Testis (tissue), 3 donors: ENCODE measurements around the gene CTBP1. TPM values are rescaled to one million over a fixed set of nuclear protein-coding genes. Genes with fewer than 3 reads are reported as not detected.

Experiments
- DNase-seq: peaks from one replicate; pipeline ENCODE4 v3.0.0-alpha.2; 2019
- H3K27ac ChIP-seq, 2 donors: fragments of 200-600 bp; sonication (generic); one replicate each; pipeline ENCODE4 v1.5.1; 2019
- H3K27me3 ChIP-seq: fragments of 200-600 bp; sonication (generic); one replicate; pipeline ENCODE4 v1.5.1; 2019
- H3K36me3 ChIP-seq: fragments of 200-600 bp; sonication (generic); one replicate; pipeline ENCODE4 v1.5.1; 2017; ENCODE audit warnings: low read depth; ENCODE audit errors: missing control alignments
- H3K4me1 ChIP-seq: fragments of 200-600 bp; sonication (generic); one replicate; pipeline ENCODE4 v1.5.1; 2019
- H3K4me3 ChIP-seq, 2 donors: fragments of 200-600 bp; sonication (generic); one replicate each; pipeline ENCODE4 v1.5.1; 2017 to 2019
- H3K9me3 ChIP-seq: fragments of 200-600 bp; sonication (generic); one replicate; pipeline ENCODE4 v1.5.1; 2017
- CTCF ChIP-seq, 3 experiments: fragments of 450-650 bp in 2 of 3; fragments of 200-600 bp in 1 of 3; sonication (generic) in 1 of 3; IDR thresholded peaks; one replicate each; pipeline ENCODE4 v1.5.1; 2016 to 2019; ENCODE audit warnings: antibody characterized with exemption in 3 of 3, mild to moderate bottlenecking in 2 of 3, moderate library complexity in 1 of 3
- POLR2A ChIP-seq: fragments of 450-650 bp; IDR thresholded peaks from one replicate; pipeline ENCODE4 v1.6.1; 2017; ENCODE audit warnings: antibody characterized with exemption, mild to moderate bottlenecking, moderate library complexity
- WGBS, 2 donors: methylation state at CpG; one replicate each; pipeline ENCODE4 v1.1.5; 2018; 5-methylcytosine and 5-hydroxymethylcytosine counted together
- intact Hi-C: fragments of 100-400 bp; cut with DNase I; formaldehyde crosslinking; loops from one replicate; pipeline ENCODE4 v1.15.1; 2023; ENCODE audit warnings: low total_unique reads
- polyA plus RNA-seq: library from polyadenylated mRNA; stranded (reverse); fragments of 350-450 nt; fragmentation: Illumina TruSeq; extraction: RNeasy Lipid Tissue Mini Kit (QIAGEN cat#74804); gene quantifications from one replicate; pipeline ENCODE4 v1.2.3, GENCODE V29; 2014; ENCODE audit warnings: low read depth, low replicate concordance; ENCODE audit not compliant: insufficient read depth
- total RNA-seq, 2 donors: library from RNA; depleted of rRNA; stranded (reverse); fragments of >200 nt; gene quantifications; one replicate each; pipeline ENCODE4 v1.2.3, GENCODE V29; 2016

The CTBP1 gene
- total and polyA plus RNA-seq, 3 donors from 2014 or later = 72.6 to 245 (median 240) TPM

- TF ChIP-seq POLR2A (no peak), CTCF (IDR thresholded peaks at IDR 0.05) (no peak)
- Histone ChIP-seq H3K9me3 (no peaks in the 10 kb centered on the region), H3K4me3 (peak overlapping the region; percentile 89 to 99), H3K4me1 (peaks cover 29% of the 10 kb centered on the region), H3K27ac (peak overlapping the region; percentile 80 to 88), H3K36me3 (no peaks in the 10 kb centered on the region), H3K27me3 (no peaks in the 10 kb centered on the region)
- peak; percentile 38 for DNase-seq
- intact Hi-C loops = no loop called here
- WGBS, 2 donors = 0 to 1% methylated on average over 22 to 42 of the region's 47 CpGs
These were observed 41.4 kb upstream of the CTBP1 start for GRCh38 chr4:1290165-1290977.

- Histone ChIP-seq H3K27me3 (no peaks in the 10 kb centered on the region), H3K36me3 (no peaks in the 10 kb centered on the region), H3K9me3 (no peaks in the 10 kb centered on the region), H3K4me3 (peak within 1 kb of the TSS; percentile 89 to 99), H3K4me1 (peaks cover 23% of the 10 kb centered on the region), H3K27ac (peak within 1 kb of the TSS; percentile 80 to 88)
- DNase-seq = peak; percentile 97
- WGBS, 2 donors = 1 to 2% methylated on average over 28 to 56 of the region's 95 CpGs
- intact Hi-C loops = no loop called here
- TF ChIP-seq CTCF (IDR thresholded peaks at IDR 0.05) (no peak), POLR2A (peak; percentile 25)
These were observed 40.6 kb upstream of the CTBP1 start, which contains the start of gene MAEA for GRCh38 chr4:1289207-1290164. TSS of gene MAEA (plus strand) at chr4:1289891. CDS start at chr4:1289914, 23 bp downstream.

DNA sequence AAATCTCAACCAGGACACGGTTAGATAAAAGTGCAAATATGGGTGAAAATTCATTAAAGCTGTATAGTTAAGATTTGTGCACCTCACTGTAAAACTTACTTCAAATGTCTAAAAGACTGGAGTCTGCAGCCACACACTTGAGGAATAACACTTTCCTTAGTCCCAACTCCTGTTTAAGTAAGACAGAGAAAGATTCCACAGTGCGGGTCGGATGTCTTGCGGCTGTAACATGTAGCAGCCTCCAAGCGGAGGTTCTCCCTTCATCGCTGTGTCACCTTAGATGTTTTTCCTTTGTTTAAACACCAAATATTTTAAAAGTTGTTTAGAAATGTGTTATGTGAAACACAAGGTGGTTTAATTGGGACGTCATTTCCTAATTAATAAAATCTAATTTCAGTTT, 39.9 kb upstream of the CTBP1 start:
- no peak for TF ChIP-seq CTCF (IDR thresholded peaks at IDR 0.05)
- no peak for TF ChIP-seq POLR2A
- intact Hi-C loops = no loop called here
- no peaks in the 10 kb centered on the region for H3K36me3 ChIP-seq
- peak overlapping the region; percentile 89 to 99 for H3K4me3 ChIP-seq
- peaks cover 16% of the 10 kb centered on the region for H3K4me1 ChIP-seq
- H3K27me3 ChIP-seq = no peaks in the 10 kb centered on the region
- WGBS, 2 donors = 27 to 34% methylated on average over 7 of the region's 7 CpGs
- H3K27ac ChIP-seq = peak overlapping the region; percentile 36 to 88
- no peaks in the 10 kb centered on the region for H3K9me3 ChIP-seq
- no peak for DNase-seq

GRCh38 chr4:1285790-1286553, 37.0 kb upstream of the CTBP1 start:
- Histone ChIP-seq H3K27ac (no peak overlapping the region), H3K9me3 (no peaks in the 10 kb centered on the region), H3K4me3 (no peak overlapping the region), H3K27me3 (no peaks in the 10 kb centered on the region), H3K4me1 (peaks cover 6% of the 10 kb centered on the region), H3K36me3 (no peaks in the 10 kb centered on the region)
- no peak for DNase-seq
- intact Hi-C loops = no loop called here
- WGBS, 2 donors = 91 to 95% methylated on average over 14 to 21 of the region's 21 CpGs
- TF ChIP-seq POLR2A (no peak), CTCF (IDR thresholded peaks at IDR 0.05) (no peak)
